Measurements from ENCODE around the gene KIF3A. TPM values are rescaled to one million over a fixed set of nuclear protein-coding genes. Genes with fewer than 3 reads are reported as not detected.

The KIF3A gene
- total and polyA plus RNA-seq, 8 donors, result 0.58 to 19.3 (median 4.6) TPM

GRCh38 chr5:132647473-132647872, 89.9 kb downstream of the KIF3A start:
- WGBS, 5 donors, result 42 to 70% (median 53%) methylated on average over 2 of the region's 2 CpGs
- H3K27me3 ChIP-seq, result no peaks in the 10 kb centered on the region
- DNase-seq, result no peak
- H3K4me1 ChIP-seq, result peaks cover 0 to 12% (median 6%) of the 10 kb centered on the region in 4 donors
- peaks cover 5 to 13% (median 10%) of the 10 kb centered on the region in 4 donors for H3K36me3 ChIP-seq
- TF ChIP-seq POLR2AphosphoS5 (IDR thresholded peaks at IDR 0.05) (no peak), EP300 (IDR thresholded peaks at IDR 0.05) (no peak), POLR2A (IDR thresholded peaks at IDR 0.05) (no peak), CTCF (IDR thresholded peaks at IDR 0.05) (no peak)
- H3K9me3 ChIP-seq, result peaks cover 0 to 18% (median 5%) of the 10 kb centered on the region in 4 donors
- H3K27ac ChIP-seq, result peak overlapping the region in 4 of 5 donors; percentile 56 to 78 (median 66)
- no peak overlapping the region for H3K4me3 ChIP-seq
- intact Hi-C loops (cut with DNase I; ENCODE audit: low total_unique reads), result no loop called here

GRCh38 chr5:132646583-132647266, 90.6 kb downstream of the KIF3A start:
- 41 to 68% (median 51%) methylated on average over 11 of the region's 11 CpGs for WGBS, 5 donors
- H3K9me3 ChIP-seq, result peaks cover 0 to 18% (median 5%) of the 10 kb centered on the region in 4 donors
- no peaks in the 10 kb centered on the region for H3K27me3 ChIP-seq
- intact Hi-C loops (cut with DNase I; ENCODE audit: low total_unique reads), result no loop called here
- TF ChIP-seq EP300 (IDR thresholded peaks at IDR 0.05), result no peak
- TF ChIP-seq CTCF (IDR thresholded peaks at IDR 0.05), result peak in 1 of 7 experiments; percentile 13
- TF ChIP-seq POLR2A (IDR thresholded peaks at IDR 0.05), result no peak
- H3K4me3 ChIP-seq, result no peak overlapping the region
- peak overlapping the region; percentile 53 to 78 (median 62) for H3K27ac ChIP-seq
- H3K36me3 ChIP-seq, result peaks cover 9 to 20% (median 17%) of the 10 kb centered on the region in 4 donors
- peaks cover 0 to 12% (median 6%) of the 10 kb centered on the region in 4 donors for H3K4me1 ChIP-seq
- peak in 1 of 2 donors; percentile 55 for DNase-seq

- peaks cover 0 to 18% (median 5%) of the 10 kb centered on the region in 4 donors for H3K9me3 ChIP-seq
- intact Hi-C loops (cut with DNase I; ENCODE audit: low total_unique reads), result no loop called here
- TF ChIP-seq CTCF (IDR thresholded peaks at IDR 0.05) (no peak), POLR2AphosphoS5 (IDR thresholded peaks at IDR 0.05) (no peak), POLR2A (IDR thresholded peaks at IDR 0.05) (no peak), EP300 (IDR thresholded peaks at IDR 0.05) (no peak)
- DNase-seq, result no peak
- H3K36me3 ChIP-seq, result peaks cover 18 to 46% (median 42%) of the 10 kb centered on the region in 4 donors
- no peaks in the 10 kb centered on the region for H3K27me3 ChIP-seq
- no peak overlapping the region for H3K4me3 ChIP-seq
- H3K4me1 ChIP-seq, result peaks cover 0 to 12% (median 6%) of the 10 kb centered on the region in 4 donors
- H3K27ac ChIP-seq, result no peak overlapping the region
Observed at GRCh38 chr5:132644177-132644576, 93.2 kb downstream of the KIF3A start.

Other genes starting within 250 kb of the KIF3A start
- 100 to 1,000 TPM in 2 of 5 donors, 10 to 100 TPM in 3; 18.0 to 256 (median 91.5) TPM for gene IRF1, start 246.8 kb downstream of the KIF3A start, total RNA-seq
- gene IRF1, start 246.8 kb downstream of the KIF3A start, polyA plus RNA-seq, result 10 to 100 TPM; 17.1 to 80.2 (median 49.1) TPM
- not detected for gene IL5, start 194.0 kb downstream of the KIF3A start, total RNA-seq
- not detected for gene IL5, start 194.0 kb downstream of the KIF3A start, polyA plus RNA-seq
- 10 to 100 TPM; 30.9 to 93.2 (median 46.0) TPM for gene RAD50, start 180.6 kb downstream of the KIF3A start, total RNA-seq
- 10 to 100 TPM in 1 of 3 donors, 1 to 10 TPM in 2; 5.2 to 12.2 (median 6.6) TPM for gene RAD50, start 180.6 kb downstream of the KIF3A start, polyA plus RNA-seq
- under 1 TPM in 1 of 5 donors, not detected in 4; 0.55 TPM for gene IL13, start 79.4 kb downstream of the KIF3A start, total RNA-seq
- gene IL13, start 79.4 kb downstream of the KIF3A start, polyA plus RNA-seq, result not detected
- gene IL4, start 63.6 kb downstream of the KIF3A start, total RNA-seq, result not detected
- gene IL4, start 63.6 kb downstream of the KIF3A start, polyA plus RNA-seq, result not detected
- 10 to 100 TPM in 2 of 5 donors, under 1 TPM in 1, not detected in 2; 0.92 to 56.7 (median 34.5) TPM for gene CCNI2, start 9.9 kb upstream of the KIF3A start, total RNA-seq
- gene CCNI2, start 9.9 kb upstream of the KIF3A start, polyA plus RNA-seq, result 1 to 10 TPM in 2 of 3 donors, under 1 TPM in 1; 0.46 to 1.9 (median 1.3) TPM
- 10 to 100 TPM; 18.5 to 47.3 (median 36.2) TPM for gene SEPTIN8, start 39.7 kb upstream of the KIF3A start, total RNA-seq
- 10 to 100 TPM; 15.5 to 28.4 (median 27.4) TPM for gene SEPTIN8, start 39.7 kb upstream of the KIF3A start, polyA plus RNA-seq
- gene SOWAHA, start 75.8 kb upstream of the KIF3A start, total RNA-seq, result 10 to 100 TPM in 2 of 5 donors, 1 to 10 TPM in 2, not detected in 1; 6.8 to 91.8 (median 13.2) TPM
- 1 to 10 TPM; 2.4 to 5.7 (median 5.2) TPM for gene SOWAHA, start 75.8 kb upstream of the KIF3A start, polyA plus RNA-seq
- gene SHROOM1, start 93.1 kb upstream of the KIF3A start, total RNA-seq, result 100 to 1,000 TPM in 1 of 5 donors, 10 to 100 TPM in 3, 1 to 10 TPM in 1; 5.3 to 264 (median 48.7) TPM
- 10 to 100 TPM in 1 of 3 donors, 1 to 10 TPM in 2; 7.5 to 12.8 (median 9.6) TPM for gene SHROOM1, start 93.1 kb upstream of the KIF3A start, polyA plus RNA-seq
- 1 to 10 TPM in 2 of 5 donors, not detected in 3; 1.2 to 4.4 TPM for gene GDF9, start 128.9 kb upstream of the KIF3A start, total RNA-seq
- 1 to 10 TPM in 1 of 3 donors, under 1 TPM in 1, not detected in 1; 0.25 to 1.1 TPM for gene GDF9, start 128.9 kb upstream of the KIF3A start, polyA plus RNA-seq
- 100 to 1,000 TPM in 2 of 5 donors, 10 to 100 TPM in 3; 66.5 to 173 (median 83.4) TPM for gene UQCRQ, start 129.1 kb upstream of the KIF3A start, total RNA-seq
- 100 to 1,000 TPM; 470 to 603 (median 499) TPM for gene UQCRQ, start 129.1 kb upstream of the KIF3A start, polyA plus RNA-seq
- 1 to 10 TPM in 2 of 5 donors, under 1 TPM in 1, not detected in 2; 0.92 to 2.3 (median 1.3) TPM for gene LEAP2, start 136.1 kb upstream of the KIF3A start, total RNA-seq
- 1 to 10 TPM; 1.4 to 2.2 (median 1.4) TPM for gene LEAP2, start 136.1 kb upstream of the KIF3A start, polyA plus RNA-seq
- 100 to 1,000 TPM in 2 of 5 donors, 10 to 100 TPM in 3; 15.9 to 133 (median 99.1) TPM for gene AFF4, start 226.1 kb upstream of the KIF3A start, total RNA-seq
- gene AFF4, start 226.1 kb upstream of the KIF3A start, polyA plus RNA-seq, result 10 to 100 TPM in 1 of 3 donors, 1 to 10 TPM in 2; 7.0 to 18.3 (median 9.4) TPM

Data from stomach (tissue), 9 donors.